ENCODE data around the gene GMDS. TPM values are rescaled to one million over a fixed set of nuclear protein-coding genes. Genes with fewer than 3 reads are reported as not detected.

GMDS gene
- total RNA-seq, 1 donor from 2014 or later, result 30.2 TPM

GRCh38 chr6:1797801-1798200 is 447.6 kb downstream of the GMDS start:
- DNase-seq (ENCODE audit: extremely low spot score in 2 of 2), result no peak
- Histone ChIP-seq H3K36me3 (no peaks in the 10 kb centered on the region), H3K27ac (no peak overlapping the region), H3K4me3 (no peak overlapping the region), H3K9me3 (no peaks in the 10 kb centered on the region), H3K4me1 (peaks cover 6% of the 10 kb centered on the region), H3K27me3 (no peaks in the 10 kb centered on the region)
- intact Hi-C loops (cut with DNase I), result no loop called here
- TF ChIP-seq POLR2AphosphoS5 (IDR thresholded peaks at IDR 0.05; ENCODE audit: insufficient read depth in 1 of 2, low read depth in 1 of 2) (peak in 1 of 2 donors; percentile 42), CTCF (IDR thresholded peaks at IDR 0.05) (no peak), POLR2A (IDR thresholded peaks at IDR 0.05) (no peak)

- Histone ChIP-seq H3K36me3 (no peaks in the 10 kb centered on the region), H3K4me3 (no peak overlapping the region), H3K27ac (no peak overlapping the region), H3K27me3 (no peaks in the 10 kb centered on the region), H3K4me1 (peaks cover 6% of the 10 kb centered on the region), H3K9me3 (no peaks in the 10 kb centered on the region)
- no peak for DNase-seq (ENCODE audit: extremely low spot score in 2 of 2)
- intact Hi-C loops (cut with DNase I), result no loop called here
- TF ChIP-seq CTCF (IDR thresholded peaks at IDR 0.05) (no peak), POLR2A (IDR thresholded peaks at IDR 0.05) (no peak), POLR2AphosphoS5 (IDR thresholded peaks at IDR 0.05; ENCODE audit: insufficient read depth in 1 of 2, low read depth in 1 of 2) (no peak)
These were observed 448.5 kb downstream of the GMDS start for GRCh38 chr6:1796706-1797529.

- Histone ChIP-seq H3K4me3 (no peak overlapping the region), H3K27me3 (no peaks in the 10 kb centered on the region), H3K4me1 (peaks cover 6% of the 10 kb centered on the region), H3K9me3 (no peaks in the 10 kb centered on the region), H3K36me3 (no peaks in the 10 kb centered on the region), H3K27ac (no peak overlapping the region)
- DNase-seq (ENCODE audit: extremely low spot score in 2 of 2), result no peak
- intact Hi-C loops (cut with DNase I), result no loop called here
- TF ChIP-seq POLR2AphosphoS5 (IDR thresholded peaks at IDR 0.05; ENCODE audit: insufficient read depth in 1 of 2, low read depth in 1 of 2) (no peak), CTCF (IDR thresholded peaks at IDR 0.05) (no peak), POLR2A (IDR thresholded peaks at IDR 0.05) (no peak)
These were observed 449.5 kb downstream of the GMDS start for GRCh38 chr6:1795910-1796309.

- Histone ChIP-seq H3K36me3 (no peaks in the 10 kb centered on the region), H3K27me3 (no peaks in the 10 kb centered on the region), H3K27ac (no peak overlapping the region), H3K4me3 (no peak overlapping the region), H3K9me3 (no peaks in the 10 kb centered on the region), H3K4me1 (peaks cover 8% of the 10 kb centered on the region)
- DNase-seq (ENCODE audit: extremely low spot score in 2 of 2), result no peak
- TF ChIP-seq CTCF (IDR thresholded peaks at IDR 0.05) (no peak), POLR2AphosphoS5 (IDR thresholded peaks at IDR 0.05; ENCODE audit: insufficient read depth in 1 of 2, low read depth in 1 of 2) (no peak), POLR2A (IDR thresholded peaks at IDR 0.05) (no peak)
- intact Hi-C loops (cut with DNase I), result no loop called here
These were observed 452.4 kb downstream of the GMDS start for GRCh38 chr6:1792989-1793388.

GRCh38 chr6:1790684-1791083 is 454.7 kb downstream of the GMDS start:
- no peaks in the 10 kb centered on the region for H3K9me3 ChIP-seq
- no peak overlapping the region for H3K27ac ChIP-seq
- TF ChIP-seq POLR2A (IDR thresholded peaks at IDR 0.05), result no peak
- no peaks in the 10 kb centered on the region for H3K36me3 ChIP-seq
- peaks cover 9% of the 10 kb centered on the region for H3K4me1 ChIP-seq
- intact Hi-C loops (cut with DNase I), result no loop called here
- no peak for DNase-seq (ENCODE audit: extremely low spot score in 2 of 2)
- no peak overlapping the region for H3K4me3 ChIP-seq
- no peaks in the 10 kb centered on the region for H3K27me3 ChIP-seq

Measured in vagina (tissue), 2 donors.